ENCODE data around the gene BEND2.

DNA sequence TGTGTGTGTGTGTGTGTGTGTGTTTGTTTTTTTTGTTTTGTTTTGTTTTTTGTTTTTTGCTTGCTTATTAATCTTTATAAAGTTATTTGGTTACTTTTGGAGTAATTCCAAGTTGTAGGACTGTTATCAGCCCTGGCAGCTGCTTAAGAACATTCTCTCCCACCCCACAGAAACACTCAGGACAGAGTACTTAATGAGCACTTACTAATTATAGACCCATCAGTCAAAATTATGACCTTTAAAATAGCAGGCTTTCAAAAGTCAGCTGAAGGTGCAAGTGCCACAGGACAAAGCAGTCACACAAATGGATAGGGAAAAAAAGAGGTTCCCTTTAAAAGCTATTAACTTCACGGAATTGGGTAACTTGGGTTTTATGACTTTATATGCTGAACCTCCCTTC is 69.0 kb downstream of the BEND2 start:
- TF ChIP-seq PPARA (CRISPR knock-in tag; IDR thresholded peaks at IDR 0.05; ENCODE audit: borderline replicate concordance): no peak
- no peak for TF ChIP-seq ZNF8 (CRISPR knock-in tag; IDR thresholded peaks at IDR 0.05)
- no peak for TF ChIP-seq TCF4 (CRISPR knock-in tag; IDR thresholded peaks at IDR 0.05; ENCODE audit: borderline replicate concordance)
- no peak for TF ChIP-seq ZFP3 (CRISPR knock-in tag; IDR thresholded peaks at IDR 0.05)
- no peak for TF ChIP-seq ESRRG (CRISPR knock-in tag; IDR thresholded peaks at IDR 0.05)
- TF ChIP-seq ZFP30 (CRISPR knock-in tag; IDR thresholded peaks at IDR 0.05): no peak
- TF ChIP-seq TOX (CRISPR knock-in tag; IDR thresholded peaks at IDR 0.05; ENCODE audit: borderline replicate concordance): no peak
- TF ChIP-seq RARB (CRISPR knock-in tag; IDR thresholded peaks at IDR 0.05): no peak
- TF ChIP-seq, protein P1, sequence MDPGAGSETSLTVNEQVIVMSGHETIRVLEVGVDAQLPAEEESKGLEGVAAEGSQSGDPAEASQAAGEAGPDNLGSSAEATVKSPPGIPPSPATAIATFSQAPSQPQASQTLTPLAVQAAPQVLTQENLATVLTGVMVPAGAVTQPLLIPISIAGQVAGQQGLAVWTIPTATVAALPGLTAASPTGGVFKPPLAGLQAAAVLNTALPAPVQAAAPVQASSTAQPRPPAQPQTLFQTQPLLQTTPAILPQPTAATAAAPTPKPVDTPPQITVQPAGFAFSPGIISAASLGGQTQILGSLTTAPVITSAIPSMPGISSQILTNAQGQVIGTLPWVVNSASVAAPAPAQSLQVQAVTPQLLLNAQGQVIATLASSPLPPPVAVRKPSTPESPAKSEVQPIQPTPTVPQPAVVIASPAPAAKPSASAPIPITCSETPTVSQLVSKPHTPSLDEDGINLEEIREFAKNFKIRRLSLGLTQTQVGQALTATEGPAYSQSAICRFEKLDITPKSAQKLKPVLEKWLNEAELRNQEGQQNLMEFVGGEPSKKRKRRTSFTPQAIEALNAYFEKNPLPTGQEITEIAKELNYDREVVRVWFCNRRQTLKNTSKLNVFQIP (CRISPR knock-in tag; IDR thresholded peaks at IDR 0.05; ENCODE audit: borderline replicate concordance, low read depth): no peak
- TF ChIP-seq ZNF565 (CRISPR knock-in tag; conservative IDR thresholded peaks at IDR 0.05; ENCODE audit: low read depth): no peak
- TF ChIP-seq, protein P2, sequence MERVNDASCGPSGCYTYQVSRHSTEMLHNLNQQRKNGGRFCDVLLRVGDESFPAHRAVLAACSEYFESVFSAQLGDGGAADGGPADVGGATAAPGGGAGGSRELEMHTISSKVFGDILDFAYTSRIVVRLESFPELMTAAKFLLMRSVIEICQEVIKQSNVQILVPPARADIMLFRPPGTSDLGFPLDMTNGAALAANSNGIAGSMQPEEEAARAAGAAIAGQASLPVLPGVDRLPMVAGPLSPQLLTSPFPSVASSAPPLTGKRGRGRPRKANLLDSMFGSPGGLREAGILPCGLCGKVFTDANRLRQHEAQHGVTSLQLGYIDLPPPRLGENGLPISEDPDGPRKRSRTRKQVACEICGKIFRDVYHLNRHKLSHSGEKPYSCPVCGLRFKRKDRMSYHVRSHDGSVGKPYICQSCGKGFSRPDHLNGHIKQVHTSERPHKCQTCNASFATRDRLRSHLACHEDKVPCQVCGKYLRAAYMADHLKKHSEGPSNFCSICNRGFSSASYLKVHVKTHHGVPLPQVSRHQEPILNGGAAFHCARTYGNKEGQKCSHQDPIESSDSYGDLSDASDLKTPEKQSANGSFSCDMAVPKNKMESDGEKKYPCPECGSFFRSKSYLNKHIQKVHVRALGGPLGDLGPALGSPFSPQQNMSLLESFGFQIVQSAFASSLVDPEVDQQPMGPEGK (CRISPR knock-in tag; IDR thresholded peaks at IDR 0.05; ENCODE audit: borderline replicate concordance): no peak
- no peak for TF ChIP-seq GLIS3 (CRISPR knock-in tag; IDR thresholded peaks at IDR 0.05)
- TF ChIP-seq, protein P3, sequence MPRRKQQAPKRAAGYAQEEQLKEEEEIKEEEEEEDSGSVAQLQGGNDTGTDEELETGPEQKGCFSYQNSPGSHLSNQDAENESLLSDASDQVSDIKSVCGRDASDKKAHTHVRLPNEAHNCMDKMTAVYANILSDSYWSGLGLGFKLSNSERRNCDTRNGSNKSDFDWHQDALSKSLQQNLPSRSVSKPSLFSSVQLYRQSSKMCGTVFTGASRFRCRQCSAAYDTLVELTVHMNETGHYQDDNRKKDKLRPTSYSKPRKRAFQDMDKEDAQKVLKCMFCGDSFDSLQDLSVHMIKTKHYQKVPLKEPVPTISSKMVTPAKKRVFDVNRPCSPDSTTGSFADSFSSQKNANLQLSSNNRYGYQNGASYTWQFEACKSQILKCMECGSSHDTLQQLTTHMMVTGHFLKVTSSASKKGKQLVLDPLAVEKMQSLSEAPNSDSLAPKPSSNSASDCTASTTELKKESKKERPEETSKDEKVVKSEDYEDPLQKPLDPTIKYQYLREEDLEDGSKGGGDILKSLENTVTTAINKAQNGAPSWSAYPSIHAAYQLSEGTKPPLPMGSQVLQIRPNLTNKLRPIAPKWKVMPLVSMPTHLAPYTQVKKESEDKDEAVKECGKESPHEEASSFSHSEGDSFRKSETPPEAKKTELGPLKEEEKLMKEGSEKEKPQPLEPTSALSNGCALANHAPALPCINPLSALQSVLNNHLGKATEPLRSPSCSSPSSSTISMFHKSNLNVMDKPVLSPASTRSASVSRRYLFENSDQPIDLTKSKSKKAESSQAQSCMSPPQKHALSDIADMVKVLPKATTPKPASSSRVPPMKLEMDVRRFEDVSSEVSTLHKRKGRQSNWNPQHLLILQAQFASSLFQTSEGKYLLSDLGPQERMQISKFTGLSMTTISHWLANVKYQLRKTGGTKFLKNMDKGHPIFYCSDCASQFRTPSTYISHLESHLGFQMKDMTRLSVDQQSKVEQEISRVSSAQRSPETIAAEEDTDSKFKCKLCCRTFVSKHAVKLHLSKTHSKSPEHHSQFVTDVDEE (CRISPR knock-in tag; IDR thresholded peaks at IDR 0.05): no peak
